Nephron progenitor cell (in vitro differentiated cells): ENCODE results near the gene TLK1.
A peak's percentile ranks its signal among the peaks of the same experiment; 100 is the strongest.

Source experiments
- DNase-seq: peaks from one replicate; pipeline ENCODE4 v3.0.0; 2021
- H3K27ac Mint-ChIP-seq: 2 replicates; pipeline ENCODE4 v1.8.0; 2021; ENCODE audit warnings: mild to moderate bottlenecking, moderate library complexity, mixed read lengths
- H3K27me3 Mint-ChIP-seq: 2 replicates; pipeline ENCODE4 v1.8.0; 2021; ENCODE audit warnings: mild to moderate bottlenecking, low read depth, mixed read lengths; ENCODE audit not compliant: poor library complexity
- H3K36me3 Mint-ChIP-seq: 2 replicates; pipeline ENCODE4 v1.8.0; 2021; ENCODE audit warnings: low read depth, mixed read lengths
- H3K4me1 Mint-ChIP-seq: 2 replicates; pipeline ENCODE4 v1.8.0; 2021; ENCODE audit warnings: mixed read lengths
- H3K4me3 Mint-ChIP-seq: 2 replicates; pipeline ENCODE4 v1.8.0; 2021; ENCODE audit warnings: mild to moderate bottlenecking, moderate library complexity, mixed read lengths
- H3K9me3 Mint-ChIP-seq: 2 replicates; pipeline ENCODE4 v1.8.0; 2021; ENCODE audit warnings: mild to moderate bottlenecking, moderate library complexity, mixed read lengths
- TF ChIP-seq, protein P1 (sequence below): fragments of 200-600 bp; sonication (generic); IDR thresholded peaks from 2 replicates; pipeline ENCODE4 v1.5.0; 2021; ENCODE audit warnings: antibody characterized with exemption

The TLK1 gene

DNA sequence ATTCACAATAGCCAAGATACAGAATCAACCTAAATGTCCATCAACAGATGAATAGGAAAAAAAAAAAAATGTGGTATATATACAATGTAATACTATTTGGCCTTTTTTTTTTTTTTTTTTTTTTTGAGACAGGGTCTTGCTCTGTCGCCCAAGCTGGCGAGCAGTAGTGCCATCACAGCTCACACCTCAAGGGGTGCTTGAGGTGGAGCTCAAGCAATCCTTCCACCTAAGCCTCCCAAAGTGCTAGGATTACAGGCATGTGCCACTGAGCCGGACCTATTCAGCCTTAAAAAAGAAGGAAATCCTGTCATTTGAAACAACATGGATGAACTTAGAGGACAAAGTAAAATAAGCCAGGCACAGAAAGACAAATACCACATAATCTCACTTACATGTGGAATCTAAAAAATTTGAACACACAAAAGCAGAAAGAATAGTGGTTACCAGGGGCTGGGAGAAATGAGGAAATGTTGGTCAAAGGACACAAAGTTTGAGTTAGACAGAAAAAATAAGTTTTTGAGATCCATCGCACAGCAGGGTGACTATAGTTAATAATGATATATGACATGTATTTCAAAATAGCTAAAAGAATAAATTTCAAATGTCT lies 26.0 kb downstream of the TLK1 start:
- H3K4me3 Mint-ChIP-seq, result no peak overlapping the region
- H3K4me1 Mint-ChIP-seq, result peaks cover 22% of the 10 kb centered on the region
- H3K27ac Mint-ChIP-seq, result peak overlapping the region; percentile 43
- TF ChIP-seq, protein P1, sequence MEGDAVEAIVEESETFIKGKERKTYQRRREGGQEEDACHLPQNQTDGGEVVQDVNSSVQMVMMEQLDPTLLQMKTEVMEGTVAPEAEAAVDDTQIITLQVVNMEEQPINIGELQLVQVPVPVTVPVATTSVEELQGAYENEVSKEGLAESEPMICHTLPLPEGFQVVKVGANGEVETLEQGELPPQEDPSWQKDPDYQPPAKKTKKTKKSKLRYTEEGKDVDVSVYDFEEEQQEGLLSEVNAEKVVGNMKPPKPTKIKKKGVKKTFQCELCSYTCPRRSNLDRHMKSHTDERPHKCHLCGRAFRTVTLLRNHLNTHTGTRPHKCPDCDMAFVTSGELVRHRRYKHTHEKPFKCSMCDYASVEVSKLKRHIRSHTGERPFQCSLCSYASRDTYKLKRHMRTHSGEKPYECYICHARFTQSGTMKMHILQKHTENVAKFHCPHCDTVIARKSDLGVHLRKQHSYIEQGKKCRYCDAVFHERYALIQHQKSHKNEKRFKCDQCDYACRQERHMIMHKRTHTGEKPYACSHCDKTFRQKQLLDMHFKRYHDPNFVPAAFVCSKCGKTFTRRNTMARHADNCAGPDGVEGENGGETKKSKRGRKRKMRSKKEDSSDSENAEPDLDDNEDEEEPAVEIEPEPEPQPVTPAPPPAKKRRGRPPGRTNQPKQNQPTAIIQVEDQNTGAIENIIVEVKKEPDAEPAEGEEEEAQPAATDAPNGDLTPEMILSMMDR, result no peak
- H3K27me3 Mint-ChIP-seq, result no peaks in the 10 kb centered on the region
- DNase-seq, result no peak
- peaks cover 19% of the 10 kb centered on the region for H3K36me3 Mint-ChIP-seq
- no peaks in the 10 kb centered on the region for H3K9me3 Mint-ChIP-seq

DNA sequence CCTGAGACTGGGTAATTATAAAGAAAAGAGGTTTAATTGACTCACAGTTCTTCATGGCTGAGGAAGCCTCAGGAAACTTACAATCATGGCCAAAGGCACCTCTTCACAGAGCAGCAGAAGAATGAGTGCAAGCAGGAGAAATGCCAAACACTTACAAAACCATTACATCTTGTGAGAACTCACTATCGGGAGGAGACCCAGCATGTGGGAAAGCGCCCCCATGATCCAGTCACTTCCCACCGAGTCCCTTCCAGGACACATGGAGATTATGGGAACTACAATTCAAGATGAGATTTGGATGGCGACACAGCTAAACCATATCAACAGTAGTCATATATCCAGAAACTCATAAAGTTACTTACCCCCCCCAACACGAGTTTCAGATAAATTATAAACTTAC lies 28.6 kb downstream of the TLK1 start:
- Mint-ChIP-seq H3K27ac (no peak overlapping the region), H3K36me3 (peaks cover 22% of the 10 kb centered on the region), H3K4me3 (no peak overlapping the region), H3K9me3 (no peaks in the 10 kb centered on the region), H3K4me1 (peaks cover 25% of the 10 kb centered on the region), H3K27me3 (no peaks in the 10 kb centered on the region)
- no peak for DNase-seq
- TF ChIP-seq, protein P1, result no peak

DNA sequence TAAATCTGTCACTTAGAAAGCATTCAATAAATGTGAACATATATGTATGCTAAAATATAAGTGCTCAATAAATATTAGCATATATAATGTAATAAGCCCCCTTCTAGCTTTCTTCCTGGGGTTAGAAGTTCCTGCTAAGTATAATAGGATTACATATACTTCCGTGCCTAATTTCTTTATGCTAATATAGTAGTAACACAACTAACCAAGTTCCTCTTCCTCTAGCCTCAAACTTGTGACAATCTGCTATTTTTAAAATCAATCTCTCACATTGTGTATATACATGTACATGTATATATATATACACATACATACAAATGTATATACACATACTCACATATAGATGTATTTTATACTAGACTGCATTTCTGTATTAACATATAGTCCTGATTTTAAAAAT lies 32.2 kb downstream of the TLK1 start:
- H3K36me3 Mint-ChIP-seq, result peaks cover 19% of the 10 kb centered on the region
- H3K4me1 Mint-ChIP-seq, result peaks cover 12% of the 10 kb centered on the region
- H3K4me3 Mint-ChIP-seq, result no peak overlapping the region
- no peaks in the 10 kb centered on the region for H3K9me3 Mint-ChIP-seq
- no peak for DNase-seq
- TF ChIP-seq, protein P1, result no peak
- H3K27ac Mint-ChIP-seq, result no peak overlapping the region
- H3K27me3 Mint-ChIP-seq, result no peaks in the 10 kb centered on the region

DNA sequence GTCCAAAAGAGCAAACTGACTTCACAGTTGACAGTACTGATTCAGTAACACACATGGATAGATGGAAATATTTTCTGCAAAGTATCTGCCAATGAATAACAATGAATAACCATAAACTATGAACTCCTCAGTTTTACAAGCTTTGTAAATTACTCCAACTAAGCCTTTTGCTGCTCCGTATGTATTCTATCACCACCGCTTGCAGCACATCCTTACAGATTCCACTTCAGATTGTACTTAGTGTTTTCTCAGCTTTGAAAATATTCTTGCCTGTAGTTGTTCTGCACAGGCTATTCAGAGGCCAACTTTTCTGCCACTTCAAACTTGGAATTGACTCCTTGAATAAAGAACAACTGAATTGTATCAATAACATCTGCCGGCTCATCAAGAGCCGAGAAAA lies 36.2 kb downstream of the TLK1 start:
- H3K36me3 Mint-ChIP-seq, result peaks cover 21% of the 10 kb centered on the region
- TF ChIP-seq, protein P1, result no peak
- DNase-seq, result no peak
- H3K27ac Mint-ChIP-seq, result no peak overlapping the region
- H3K9me3 Mint-ChIP-seq, result peaks cover 4% of the 10 kb centered on the region
- no peaks in the 10 kb centered on the region for H3K27me3 Mint-ChIP-seq
- peaks cover 4% of the 10 kb centered on the region for H3K4me1 Mint-ChIP-seq
- no peak overlapping the region for H3K4me3 Mint-ChIP-seq

DNA sequence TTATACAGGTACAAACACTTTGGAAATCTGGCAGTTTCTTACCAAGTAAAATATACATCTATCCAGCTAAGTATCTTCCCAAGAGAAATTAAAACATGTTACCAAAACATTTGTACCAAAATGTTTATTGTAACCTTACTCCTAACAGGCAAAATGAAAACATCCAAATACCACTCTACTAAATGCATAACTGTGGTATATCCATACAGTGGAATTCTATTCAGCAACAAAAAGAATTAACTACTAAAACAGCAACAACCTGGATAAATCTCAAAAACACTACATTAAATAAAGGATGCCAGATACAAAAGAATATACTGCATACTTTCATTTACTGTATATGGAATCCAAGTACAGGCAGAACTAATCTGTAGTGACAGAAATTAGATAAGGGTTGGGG lies 51.1 kb downstream of the TLK1 start:
- H3K4me1 Mint-ChIP-seq, result no peaks in the 10 kb centered on the region
- H3K27me3 Mint-ChIP-seq, result no peaks in the 10 kb centered on the region
- H3K27ac Mint-ChIP-seq, result no peak overlapping the region
- H3K36me3 Mint-ChIP-seq, result peaks cover 91% of the 10 kb centered on the region
- no peak for DNase-seq
- TF ChIP-seq, protein P1, result no peak
- H3K9me3 Mint-ChIP-seq, result peaks cover 13% of the 10 kb centered on the region
- no peak overlapping the region for H3K4me3 Mint-ChIP-seq

DNA sequence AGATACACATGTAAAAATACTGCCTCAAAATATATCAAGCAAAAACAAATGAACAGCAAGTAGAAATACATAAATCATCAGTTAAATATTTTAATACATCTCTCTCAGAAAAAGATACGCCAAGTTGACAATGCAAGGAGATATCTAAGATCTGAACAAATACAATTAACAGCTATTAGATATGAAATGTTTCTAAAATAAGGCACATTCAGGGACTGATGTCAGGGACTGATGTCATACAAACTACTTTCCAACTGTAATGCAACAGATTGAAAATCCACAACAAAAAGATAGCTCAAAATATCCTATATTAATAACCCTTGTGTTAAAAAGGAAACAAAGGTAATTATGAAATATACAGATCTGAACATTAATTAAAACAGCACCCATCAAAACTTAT lies 51.7 kb downstream of the TLK1 start:
- no peak overlapping the region for H3K4me3 Mint-ChIP-seq
- TF ChIP-seq, protein P1, result no peak
- H3K9me3 Mint-ChIP-seq, result peaks cover 13% of the 10 kb centered on the region

More for the DNA sequence above, 51.7 kb downstream of the TLK1 start:
- H3K4me1 Mint-ChIP-seq, result no peaks in the 10 kb centered on the region
- H3K27me3 Mint-ChIP-seq, result no peaks in the 10 kb centered on the region
- peaks cover 90% of the 10 kb centered on the region for H3K36me3 Mint-ChIP-seq
- H3K27ac Mint-ChIP-seq, result no peak overlapping the region
- DNase-seq, result no peak
